Testis (tissue), 2 donors: Measurements from ENCODE around the gene CFAP410.

Source experiments
- CTCF ChIP-seq, 3 experiments: fragments of 450-650 bp in 2 of 3; fragments of 200-600 bp in 1 of 3; sonication (generic) in 1 of 3; IDR thresholded peaks; one replicate each; pipeline ENCODE4 v1.5.1; 2016 to 2019; ENCODE audit warnings: antibody characterized with exemption in 3 of 3, mild to moderate bottlenecking in 2 of 3, moderate library complexity in 1 of 3
- POLR2A ChIP-seq: fragments of 450-650 bp; IDR thresholded peaks from one replicate; pipeline ENCODE4 v1.6.1; 2017; ENCODE audit warnings: antibody characterized with exemption, mild to moderate bottlenecking, moderate library complexity

DNA sequence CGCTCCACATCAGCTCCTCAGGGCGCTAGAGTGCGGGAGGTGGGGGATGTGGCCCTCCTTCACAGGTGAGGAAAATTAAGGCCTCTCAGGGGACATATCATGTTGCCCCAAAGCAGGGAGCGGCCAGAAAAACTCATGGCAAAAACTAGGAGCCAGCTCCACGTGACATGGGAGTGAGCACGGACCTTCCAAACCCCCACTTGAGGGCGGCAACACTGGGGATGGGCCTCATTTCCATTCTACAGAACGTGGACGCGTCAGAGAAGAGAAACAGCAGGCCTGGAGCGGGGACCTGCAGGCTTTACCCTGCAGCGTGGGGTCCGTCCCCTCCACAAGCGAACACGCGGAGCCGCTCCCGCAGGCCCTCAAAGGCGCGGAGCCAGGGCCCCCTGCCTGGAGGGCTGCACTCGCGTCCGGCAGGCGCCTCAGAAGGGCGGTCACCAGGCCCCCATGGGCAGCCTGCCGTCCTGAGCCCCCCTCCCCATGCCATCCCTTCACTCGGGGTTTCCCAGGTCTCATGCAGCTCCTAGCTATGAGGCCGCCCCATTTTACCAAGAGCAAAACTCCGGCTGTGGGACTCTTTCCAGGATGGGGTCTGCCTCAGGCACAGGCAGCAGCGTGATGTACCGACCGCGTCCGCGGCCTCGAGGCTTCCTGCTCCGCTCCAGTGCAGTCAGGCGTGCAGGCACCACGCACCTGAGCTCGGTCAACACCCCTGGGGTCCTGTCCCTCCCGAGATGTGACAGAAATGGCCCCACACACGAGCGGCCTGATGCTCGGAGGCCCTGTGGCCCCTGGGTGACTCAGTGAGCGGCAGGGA lies 5.5 kb downstream of the CFAP410 start:
- no peak for TF ChIP-seq CTCF (IDR thresholded peaks at IDR 0.05)
- no peak for TF ChIP-seq POLR2A
